Kidney (tissue), 14 donors: ENCODE data around the gene SIX3. TPM values are rescaled to one million over a fixed set of nuclear protein-coding genes. Genes with fewer than 3 reads are reported as not detected.

Source experiments
- DNase-seq, 5 donors: peaks; one replicate each; pipeline ENCODE4 v3.0.0-alpha.2; 2013 to 2020
- FAIRE-seq: peaks from 2 replicates; lab custom pipeline; 2012; peaks lifted over from hg19 to GRCh38; lab: Jason Lieb, UNC
- H3K27ac ChIP-seq, 2 donors: one replicate each; pipeline ENCODE4 v1.7.0; 2013; ENCODE audit warnings: low read depth in 2 of 2, low read length in 2 of 2, inconsistent platforms in 1 of 2
- H3K27me3 ChIP-seq: one replicate; pipeline ENCODE4 v1.7.1; 2013; ENCODE audit warnings: low read length, inconsistent platforms; ENCODE audit not compliant: control insufficient read depth, insufficient read depth
- H3K36me3 ChIP-seq, 3 donors: one replicate each; pipeline versions ENCODE4 v1.7.0 to v1.7.1; 2013; ENCODE audit warnings: low read length in 3 of 3, control low read depth in 1 of 3, inconsistent platforms in 1 of 3; ENCODE audit not compliant: insufficient read depth in 3 of 3, control insufficient read depth in 2 of 3
- H3K4me1 ChIP-seq, 3 donors: one replicate each; pipeline versions ENCODE4 v1.7.0 to v1.7.1; 2013; ENCODE audit warnings: low read length in 3 of 3, inconsistent platforms in 1 of 3, low read depth in 1 of 3; ENCODE audit not compliant: control insufficient read depth in 2 of 3, insufficient read depth in 2 of 3
- H3K4me3 ChIP-seq, 3 donors: one replicate each; pipeline versions ENCODE4 v1.7.0 to v1.8.1; 2013; ENCODE audit warnings: low read length in 3 of 3, control low read depth in 1 of 3, inconsistent platforms in 1 of 3
- H3K9ac ChIP-seq, 3 donors: one replicate each; pipeline versions ENCODE4 v1.7.0 to v1.7.1; 2013; ENCODE audit warnings: low read length in 3 of 3, control low read depth in 1 of 3, inconsistent platforms in 1 of 3
- H3K9me3 ChIP-seq, 3 donors: one replicate each; pipeline versions ENCODE4 v1.7.0 to v1.7.1; 2013; ENCODE audit warnings: low read length in 3 of 3, control low read depth in 1 of 3, inconsistent platforms in 1 of 3; ENCODE audit not compliant: control insufficient read depth in 2 of 3, insufficient read depth in 1 of 3
- intact Hi-C: fragments of 100-400 bp; cut with DNase I; formaldehyde crosslinking; loops from one replicate; pipeline ENCODE4 v1.11.1; 2022
- polyA plus RNA-seq: library from polyadenylated mRNA; stranded (reverse); fragments of 350-450 nt; fragmentation: Illumina TruSeq; extraction: RNeasy Lipid Tissue Mini Kit (QIAGEN cat#74804); gene quantifications from one replicate; pipeline ENCODE4 v1.2.3, GENCODE V29; 2014; ENCODE audit warnings: low read depth, low replicate concordance; ENCODE audit not compliant: insufficient read depth
- total RNA-seq: library from RNA; stranded (reverse); fragmentation: NEBNext Ultra II Directional; extraction: Animal tissue kit (Norgen Biotek cat#: 25700); gene quantifications from one replicate; pipeline ENCODE4 v1.2.1, GENCODE V29; 2021
- TF ChIP-seq, protein P1 (sequence below): IDR thresholded peaks from 3 replicates; pipeline ENCODE4 v1.5.1; 2012; ENCODE audit warnings: mild to moderate bottlenecking, moderate library complexity, borderline replicate concordance; ENCODE audit not compliant: insufficient read depth; ENCODE audit errors: extremely low read depth
- donor health status: control.
- donor health status: control.
- donor health status: control.
- donor health status: control.
- donor health status: control.
- donor health status: DM: yes; HTN: yes; CAD: no.
- donor health status: Normal renal cell carcinoma (clear cell type).

Gene SIX3
- total and polyA plus RNA-seq, 2 donors from 2014 or later, result 0.16 to 0.19 TPM

GRCh38 chr2:44930274-44931197 lies 11.0 kb upstream of the SIX3 start:
- no peak for FAIRE-seq
- Histone ChIP-seq H3K9ac (no peak overlapping the region), H3K9me3 (no peaks in the 10 kb centered on the region), H3K27ac (no peak overlapping the region), H3K36me3 (no peaks in the 10 kb centered on the region), H3K4me1 (peaks cover 0 to 5% (median 0%) of the 10 kb centered on the region in 3 donors), H3K4me3 (peak overlapping the region in 1 of 3 donors; percentile 13), H3K27me3 (peaks cover 67% of the 10 kb centered on the region)
- peak in 3 of 5 donors; percentile 42 to 73 (median 62) for DNase-seq
- intact Hi-C loops, result no loop called here
- TF ChIP-seq, protein P1, sequence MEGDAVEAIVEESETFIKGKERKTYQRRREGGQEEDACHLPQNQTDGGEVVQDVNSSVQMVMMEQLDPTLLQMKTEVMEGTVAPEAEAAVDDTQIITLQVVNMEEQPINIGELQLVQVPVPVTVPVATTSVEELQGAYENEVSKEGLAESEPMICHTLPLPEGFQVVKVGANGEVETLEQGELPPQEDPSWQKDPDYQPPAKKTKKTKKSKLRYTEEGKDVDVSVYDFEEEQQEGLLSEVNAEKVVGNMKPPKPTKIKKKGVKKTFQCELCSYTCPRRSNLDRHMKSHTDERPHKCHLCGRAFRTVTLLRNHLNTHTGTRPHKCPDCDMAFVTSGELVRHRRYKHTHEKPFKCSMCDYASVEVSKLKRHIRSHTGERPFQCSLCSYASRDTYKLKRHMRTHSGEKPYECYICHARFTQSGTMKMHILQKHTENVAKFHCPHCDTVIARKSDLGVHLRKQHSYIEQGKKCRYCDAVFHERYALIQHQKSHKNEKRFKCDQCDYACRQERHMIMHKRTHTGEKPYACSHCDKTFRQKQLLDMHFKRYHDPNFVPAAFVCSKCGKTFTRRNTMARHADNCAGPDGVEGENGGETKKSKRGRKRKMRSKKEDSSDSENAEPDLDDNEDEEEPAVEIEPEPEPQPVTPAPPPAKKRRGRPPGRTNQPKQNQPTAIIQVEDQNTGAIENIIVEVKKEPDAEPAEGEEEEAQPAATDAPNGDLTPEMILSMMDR, result no peak

GRCh38 chr2:44931198-44931780 lies 10.2 kb upstream of the SIX3 start:
- H3K9ac ChIP-seq, result no peak overlapping the region
- no peaks in the 10 kb centered on the region for H3K36me3 ChIP-seq
- intact Hi-C loops, result no loop called here
- H3K27me3 ChIP-seq, result peaks cover 65% of the 10 kb centered on the region
- no peak for FAIRE-seq
- TF ChIP-seq, protein P1, result no peak
- H3K27ac ChIP-seq, result no peak overlapping the region
- peaks cover 0 to 5% (median 0%) of the 10 kb centered on the region in 3 donors for H3K4me1 ChIP-seq
- no peak overlapping the region for H3K4me3 ChIP-seq
- no peak for DNase-seq
- H3K9me3 ChIP-seq, result no peaks in the 10 kb centered on the region

- TF ChIP-seq, protein P1, result no peak
- Histone ChIP-seq H3K36me3 (no peaks in the 10 kb centered on the region), H3K27me3 (peaks cover 66% of the 10 kb centered on the region), H3K9me3 (no peaks in the 10 kb centered on the region), H3K9ac (no peak overlapping the region), H3K4me1 (peaks cover 0 to 5% (median 0%) of the 10 kb centered on the region in 3 donors), H3K27ac (no peak overlapping the region), H3K4me3 (no peak overlapping the region)
- intact Hi-C loops, result no loop called here
- no peak for FAIRE-seq
- no peak for DNase-seq
These were observed 9.4 kb upstream of the SIX3 start for GRCh38 chr2:44932079-44932478.
